Kidney epithelial cell (primary cell): ENCODE data around the gene ADAMTS6. TPM values are rescaled to one million over a fixed set of nuclear protein-coding genes. Genes with fewer than 3 reads are reported as not detected.

ENCODE experiments used
- DNase-seq: peaks from one replicate; pipeline ENCODE4 v3.0.0-alpha.2; 2010; ENCODE audit warnings: low read depth
- H3K27me3 ChIP-seq: 2 replicates; pipeline ENCODE4 v1.6.0; 2011; ENCODE audit warnings: low read length; ENCODE audit not compliant: control insufficient read depth, insufficient read depth
- H3K36me3 ChIP-seq: 2 replicates; pipeline ENCODE4 v1.5.1; 2011; ENCODE audit warnings: low read length; ENCODE audit not compliant: control insufficient read depth, insufficient read depth
- H3K4me3 ChIP-seq: 2 replicates; pipeline ENCODE4 v1.5.1; 2011; ENCODE audit warnings: low read depth, mild to moderate bottlenecking, control low read depth, low read length
- total RNA-seq: library from RNA; depleted of rRNA; stranded (reverse); fragments of >200 nt; gene quantifications from 2 replicates; pipeline ENCODE4 v1.2.3, GENCODE V29; 2015
- TF ChIP-seq, protein P1 (sequence below): IDR thresholded peaks from 2 replicates; pipeline ENCODE4 v1.5.1; 2011; ENCODE audit warnings: mild to moderate bottlenecking, moderate library complexity, low read length, control low read depth, inconsistent platforms; ENCODE audit not compliant: insufficient read depth, poor library complexity, severe bottlenecking

Gene ADAMTS6
- total RNA-seq, 1 donor from 2014 or later = 15.3 TPM

DNA sequence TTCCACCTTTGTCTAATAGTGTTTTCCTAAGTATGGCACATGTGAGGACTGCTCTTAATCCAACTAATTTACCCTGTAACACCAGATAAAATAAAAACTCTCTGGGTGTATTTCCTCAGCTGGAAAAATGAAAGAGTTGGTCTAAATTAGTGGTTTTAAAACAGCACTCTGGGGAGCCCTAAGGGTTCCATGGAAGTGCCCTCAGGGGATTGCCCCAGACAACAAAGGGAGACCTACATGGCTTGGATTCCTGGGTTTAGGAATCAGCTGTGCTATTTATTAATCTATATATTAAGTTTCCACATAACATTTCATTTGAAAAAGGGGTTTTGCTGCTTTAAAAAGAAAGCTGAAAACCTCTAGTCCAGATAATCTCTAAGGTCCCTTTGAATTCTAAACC, 20.2 kb downstream of the ADAMTS6 start:
- DNase-seq = no peak
- H3K36me3 ChIP-seq = no peaks in the 10 kb centered on the region
- TF ChIP-seq, protein P1, sequence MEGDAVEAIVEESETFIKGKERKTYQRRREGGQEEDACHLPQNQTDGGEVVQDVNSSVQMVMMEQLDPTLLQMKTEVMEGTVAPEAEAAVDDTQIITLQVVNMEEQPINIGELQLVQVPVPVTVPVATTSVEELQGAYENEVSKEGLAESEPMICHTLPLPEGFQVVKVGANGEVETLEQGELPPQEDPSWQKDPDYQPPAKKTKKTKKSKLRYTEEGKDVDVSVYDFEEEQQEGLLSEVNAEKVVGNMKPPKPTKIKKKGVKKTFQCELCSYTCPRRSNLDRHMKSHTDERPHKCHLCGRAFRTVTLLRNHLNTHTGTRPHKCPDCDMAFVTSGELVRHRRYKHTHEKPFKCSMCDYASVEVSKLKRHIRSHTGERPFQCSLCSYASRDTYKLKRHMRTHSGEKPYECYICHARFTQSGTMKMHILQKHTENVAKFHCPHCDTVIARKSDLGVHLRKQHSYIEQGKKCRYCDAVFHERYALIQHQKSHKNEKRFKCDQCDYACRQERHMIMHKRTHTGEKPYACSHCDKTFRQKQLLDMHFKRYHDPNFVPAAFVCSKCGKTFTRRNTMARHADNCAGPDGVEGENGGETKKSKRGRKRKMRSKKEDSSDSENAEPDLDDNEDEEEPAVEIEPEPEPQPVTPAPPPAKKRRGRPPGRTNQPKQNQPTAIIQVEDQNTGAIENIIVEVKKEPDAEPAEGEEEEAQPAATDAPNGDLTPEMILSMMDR = no peak
- H3K27me3 ChIP-seq = no peaks in the 10 kb centered on the region
- no peak overlapping the region for H3K4me3 ChIP-seq

DNA sequence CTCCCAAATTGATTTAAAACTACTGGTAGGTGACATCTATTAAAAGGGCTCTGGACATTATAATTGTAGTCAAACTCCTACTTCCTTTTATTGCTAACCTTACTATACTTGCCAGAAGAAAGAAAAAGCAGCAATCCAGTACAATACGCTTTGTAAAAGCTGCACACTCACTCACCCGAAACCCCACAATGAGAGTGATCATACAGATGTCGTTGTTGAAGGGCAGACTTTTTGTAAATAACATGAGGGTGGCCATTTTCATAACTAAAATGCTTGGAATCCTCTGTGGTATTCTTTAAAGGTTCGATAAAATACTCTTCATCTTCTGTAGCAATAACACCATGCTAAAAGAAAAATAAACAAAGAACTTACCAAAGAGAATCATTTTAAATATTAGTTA, 21.7 kb downstream of the ADAMTS6 start:
- Histone ChIP-seq H3K4me3 (no peak overlapping the region), H3K27me3 (no peaks in the 10 kb centered on the region), H3K36me3 (no peaks in the 10 kb centered on the region)
- no peak for DNase-seq
- TF ChIP-seq, protein P1 = no peak

DNA sequence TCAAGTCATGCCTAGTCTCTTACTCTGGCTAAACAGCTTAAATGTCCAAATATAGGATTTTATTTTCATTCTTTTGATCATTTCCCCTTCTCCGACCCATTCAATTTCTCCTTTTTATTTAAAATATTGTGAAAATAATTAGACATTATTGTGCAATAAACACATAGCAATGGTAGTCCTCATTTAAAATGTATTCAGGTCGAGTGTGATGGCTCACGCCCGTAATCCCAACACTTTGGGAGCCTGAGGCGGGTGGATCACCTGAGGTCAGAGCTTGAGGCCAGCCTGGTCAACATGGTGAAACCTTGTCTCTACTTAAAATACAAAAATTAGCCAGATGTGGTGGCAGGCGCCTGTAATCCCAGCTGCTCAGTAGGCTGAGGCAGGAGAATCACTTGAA, 26.7 kb downstream of the ADAMTS6 start:
- H3K27me3 ChIP-seq = no peaks in the 10 kb centered on the region
- H3K36me3 ChIP-seq = no peaks in the 10 kb centered on the region
- TF ChIP-seq, protein P1 = no peak
- no peak overlapping the region for H3K4me3 ChIP-seq
- DNase-seq = no peak

DNA sequence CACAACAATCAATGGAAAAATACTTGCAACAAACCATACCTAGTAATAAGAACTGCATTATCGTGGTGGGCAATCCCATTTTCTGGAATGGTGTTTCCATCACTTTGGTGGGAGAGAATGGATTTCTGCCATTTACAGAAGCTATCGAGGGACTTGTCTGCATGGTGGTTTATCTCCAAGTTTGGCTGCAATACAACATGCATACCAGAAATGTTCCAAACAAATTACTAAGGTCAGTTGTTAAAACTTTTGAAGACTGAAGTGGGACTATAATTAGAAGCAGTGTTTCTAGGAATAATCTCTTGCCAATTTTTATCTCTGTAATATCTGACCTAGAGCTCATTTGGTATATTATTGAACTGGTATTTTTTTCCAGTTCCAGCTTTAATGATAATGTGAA, 30.3 kb downstream of the ADAMTS6 start:
- H3K27me3 ChIP-seq = no peaks in the 10 kb centered on the region
- H3K36me3 ChIP-seq = no peaks in the 10 kb centered on the region
- TF ChIP-seq, protein P1 = no peak
- no peak for DNase-seq
- H3K4me3 ChIP-seq = no peak overlapping the region

DNA sequence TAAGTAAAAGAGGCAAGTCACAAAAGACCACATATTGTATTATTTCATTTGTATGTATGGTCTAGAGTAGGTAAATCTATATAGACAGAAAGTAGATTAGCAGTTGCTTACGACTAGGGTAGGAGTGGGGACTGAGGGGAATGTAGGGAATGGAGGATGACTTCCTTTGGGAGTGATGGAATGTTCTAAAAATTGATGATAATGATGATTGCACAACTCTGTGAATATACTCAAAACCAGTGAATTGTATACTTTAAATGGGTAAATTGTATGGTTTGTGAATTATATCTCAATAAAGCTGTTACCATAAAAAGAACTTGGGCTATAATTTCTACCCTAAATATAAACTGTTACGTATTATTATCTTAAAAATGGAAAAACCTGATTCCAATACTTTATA, 35.0 kb downstream of the ADAMTS6 start:
- DNase-seq = no peak
- Histone ChIP-seq H3K27me3 (no peaks in the 10 kb centered on the region), H3K36me3 (no peaks in the 10 kb centered on the region), H3K4me3 (no peak overlapping the region)
- TF ChIP-seq, protein P1 = no peak

DNA sequence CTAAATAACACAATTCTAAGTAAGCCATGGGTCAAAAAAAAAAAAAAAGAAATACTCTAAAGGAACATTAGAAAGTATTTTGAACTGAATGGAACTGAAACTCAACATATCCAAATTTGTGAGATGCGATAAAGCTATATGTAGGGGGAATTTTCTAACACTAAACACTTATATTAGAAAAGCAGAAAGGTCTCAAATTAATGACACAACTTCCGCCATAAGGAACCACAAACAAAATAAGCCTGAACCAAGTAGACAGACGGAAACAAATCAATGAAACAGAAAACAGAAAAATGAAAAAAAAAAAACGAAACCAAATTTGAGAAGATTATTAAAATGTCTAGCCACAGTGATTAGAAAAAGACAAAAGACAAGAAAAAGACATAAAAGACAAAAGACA, 39.9 kb downstream of the ADAMTS6 start:
- Histone ChIP-seq H3K27me3 (no peaks in the 10 kb centered on the region), H3K36me3 (no peaks in the 10 kb centered on the region), H3K4me3 (no peak overlapping the region)
- no peak for DNase-seq
- TF ChIP-seq, protein P1 = no peak
